Suprapubic skin (tissue), 4 donors: ENCODE data around the gene EEF1AKMT3. TPM values are rescaled to one million over a fixed set of nuclear protein-coding genes. Genes with fewer than 3 reads are reported as not detected.
A peak's percentile ranks its signal among the peaks of the same experiment; 100 is the strongest.

ENCODE experiments used
- DNase-seq, 2 donors: peaks; one replicate each; pipeline ENCODE4 v3.0.0-alpha.2; 2019; ENCODE audit warnings: low spot score in 2 of 2
- H3K27ac ChIP-seq: fragments of 200-600 bp; sonication (generic); one replicate; pipeline ENCODE4 v1.5.1; 2019
- H3K27me3 ChIP-seq: fragments of 200-600 bp; sonication (generic); one replicate; pipeline ENCODE4 v1.5.1; 2019
- H3K36me3 ChIP-seq: fragments of 200-600 bp; sonication (generic); one replicate; pipeline ENCODE4 v1.5.1; 2019
- H3K4me1 ChIP-seq: fragments of 200-600 bp; sonication (generic); one replicate; pipeline ENCODE4 v1.5.1; 2019
- H3K4me3 ChIP-seq: fragments of 200-600 bp; sonication (generic); one replicate; pipeline ENCODE4 v1.5.1; 2019; ENCODE audit warnings: mild to moderate bottlenecking
- H3K9me3 ChIP-seq: fragments of 200-600 bp; sonication (generic); one replicate; pipeline ENCODE4 v1.5.1; 2019
- EP300 ChIP-seq: sonication (generic); formaldehyde crosslinking; IDR thresholded peaks from one replicate; pipeline ENCODE4 v1.6.1; 2017; ENCODE audit warnings: antibody characterized with exemption
- POLR2A ChIP-seq, 2 donors: fragments of 450-650 bp; IDR thresholded peaks; one replicate each; pipeline ENCODE4 v1.6.1; 2017; ENCODE audit warnings: antibody characterized with exemption in 2 of 2, mild to moderate bottlenecking in 2 of 2, moderate library complexity in 2 of 2
- POLR2AphosphoS5 ChIP-seq, 3 donors: sonication (generic); formaldehyde crosslinking; IDR thresholded peaks; one replicate each; pipeline ENCODE4 v1.6.1; 2017; ENCODE audit warnings: antibody characterized with exemption in 3 of 3
- WGBS: methylation state at CpG from one replicate; pipeline ENCODE4 v1.1.5; 2018; 5-methylcytosine and 5-hydroxymethylcytosine counted together
- total RNA-seq, 4 donors: library from RNA; depleted of rRNA; stranded (reverse); fragments of >200 nt; gene quantifications; one replicate each; pipeline ENCODE4 v1.1.0, GENCODE V29; 2016
- TF ChIP-seq, protein P1 (sequence below), 2 donors: fragments of 200-600 bp in 1 of 2; fragments of 450-650 bp in 1 of 2; sonication (generic) in 1 of 2; IDR thresholded peaks; one replicate each; pipeline ENCODE4 v1.5.1; 2016 to 2019; ENCODE audit warnings: antibody characterized with exemption in 2 of 2, mild to moderate bottlenecking in 1 of 2, moderate library complexity in 1 of 2

The EEF1AKMT3 gene
- total RNA-seq: 10 to 100 TPM in 3 of 4 donors, 1 to 10 TPM in 1; 8.7 to 13.7 (median 11.3) TPM

GRCh38 chr12:57772429-57773322 is at the start of gene EEF1AKMT3:
EEF1AKMT3 (plus strand) TSS chr12:57772614; CDS start chr12:57772725, 111 bp downstream.
- H3K27ac ChIP-seq: peak within 1 kb of the TSS; percentile 85
- no peaks in the 10 kb centered on the region for H3K27me3 ChIP-seq
- H3K9me3 ChIP-seq: no peaks in the 10 kb centered on the region
- 1% methylated on average over 43 of the region's 67 CpGs for WGBS
- H3K4me1 ChIP-seq: peaks cover 22% of the 10 kb centered on the region
- H3K4me3 ChIP-seq: peak within 1 kb of the TSS; percentile 79
- no peak for TF ChIP-seq POLR2A (IDR thresholded peaks at IDR 0.05)
- TF ChIP-seq POLR2AphosphoS5 (IDR thresholded peaks at IDR 0.05): no peak
- TF ChIP-seq, protein P1, sequence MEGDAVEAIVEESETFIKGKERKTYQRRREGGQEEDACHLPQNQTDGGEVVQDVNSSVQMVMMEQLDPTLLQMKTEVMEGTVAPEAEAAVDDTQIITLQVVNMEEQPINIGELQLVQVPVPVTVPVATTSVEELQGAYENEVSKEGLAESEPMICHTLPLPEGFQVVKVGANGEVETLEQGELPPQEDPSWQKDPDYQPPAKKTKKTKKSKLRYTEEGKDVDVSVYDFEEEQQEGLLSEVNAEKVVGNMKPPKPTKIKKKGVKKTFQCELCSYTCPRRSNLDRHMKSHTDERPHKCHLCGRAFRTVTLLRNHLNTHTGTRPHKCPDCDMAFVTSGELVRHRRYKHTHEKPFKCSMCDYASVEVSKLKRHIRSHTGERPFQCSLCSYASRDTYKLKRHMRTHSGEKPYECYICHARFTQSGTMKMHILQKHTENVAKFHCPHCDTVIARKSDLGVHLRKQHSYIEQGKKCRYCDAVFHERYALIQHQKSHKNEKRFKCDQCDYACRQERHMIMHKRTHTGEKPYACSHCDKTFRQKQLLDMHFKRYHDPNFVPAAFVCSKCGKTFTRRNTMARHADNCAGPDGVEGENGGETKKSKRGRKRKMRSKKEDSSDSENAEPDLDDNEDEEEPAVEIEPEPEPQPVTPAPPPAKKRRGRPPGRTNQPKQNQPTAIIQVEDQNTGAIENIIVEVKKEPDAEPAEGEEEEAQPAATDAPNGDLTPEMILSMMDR (IDR thresholded peaks at IDR 0.05): no peak
- no peak for TF ChIP-seq EP300
- peak; percentile 80 to 89 for DNase-seq
- peaks cover 25% of the 10 kb centered on the region for H3K36me3 ChIP-seq

DNA sequence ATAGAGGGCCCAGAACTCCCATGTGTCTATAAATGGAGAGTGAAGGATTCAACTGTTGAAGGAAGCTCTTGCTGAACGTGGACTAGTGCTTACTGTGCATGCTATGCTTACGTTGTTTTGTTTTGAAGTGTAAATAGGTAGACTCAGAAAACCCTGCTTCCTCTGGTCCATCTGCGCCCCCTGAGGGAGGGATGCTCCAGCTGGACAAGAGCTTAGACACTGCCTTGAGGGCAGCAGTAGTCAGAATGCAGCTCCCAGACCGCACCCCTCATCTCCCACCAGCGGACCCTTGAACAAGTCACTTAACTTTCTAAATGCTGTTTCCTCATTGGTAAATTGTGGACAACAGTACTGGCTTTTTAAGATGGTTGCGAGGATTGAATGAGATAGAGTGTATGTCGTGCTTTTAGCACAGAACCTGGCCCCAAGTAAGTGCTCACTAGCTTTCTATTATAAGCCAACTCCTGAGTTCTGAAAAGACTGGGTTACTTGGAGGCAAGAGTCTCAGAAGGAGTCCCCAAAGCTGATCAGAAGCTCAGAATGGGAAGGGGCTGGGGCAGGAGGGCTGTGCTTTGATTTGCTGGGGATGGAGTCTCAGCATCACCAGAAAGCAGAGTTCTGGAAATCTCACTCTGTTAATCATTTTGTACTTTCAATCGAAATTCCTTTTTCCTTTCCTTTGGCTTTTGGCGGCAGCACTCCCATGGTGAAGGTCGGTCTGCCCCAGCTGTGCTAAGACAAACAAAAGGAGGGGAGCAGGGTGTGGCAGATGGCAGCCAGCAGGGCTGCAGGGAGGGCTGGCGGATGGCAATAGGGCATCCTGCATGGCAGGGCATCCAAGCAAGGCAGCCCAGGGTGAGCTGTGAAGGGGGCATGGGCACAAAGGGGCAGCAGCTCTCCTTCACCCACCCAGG is 49.4 kb upstream of the EEF1AKMT3 start:
- TF ChIP-seq POLR2A (IDR thresholded peaks at IDR 0.05) (no peak), EP300 (no peak), POLR2AphosphoS5 (IDR thresholded peaks at IDR 0.05) (no peak)
- TF ChIP-seq, protein P1 (IDR thresholded peaks at IDR 0.05): no peak
- no peak for DNase-seq
- H3K36me3 ChIP-seq: peaks cover 41% of the 10 kb centered on the region
- no peaks in the 10 kb centered on the region for H3K9me3 ChIP-seq
- H3K4me3 ChIP-seq: no peak overlapping the region
- H3K27me3 ChIP-seq: no peaks in the 10 kb centered on the region
- H3K4me1 ChIP-seq: peaks cover 25% of the 10 kb centered on the region
- no peak overlapping the region for H3K27ac ChIP-seq
- 56% methylated on average over 11 of the region's 11 CpGs for WGBS

DNA sequence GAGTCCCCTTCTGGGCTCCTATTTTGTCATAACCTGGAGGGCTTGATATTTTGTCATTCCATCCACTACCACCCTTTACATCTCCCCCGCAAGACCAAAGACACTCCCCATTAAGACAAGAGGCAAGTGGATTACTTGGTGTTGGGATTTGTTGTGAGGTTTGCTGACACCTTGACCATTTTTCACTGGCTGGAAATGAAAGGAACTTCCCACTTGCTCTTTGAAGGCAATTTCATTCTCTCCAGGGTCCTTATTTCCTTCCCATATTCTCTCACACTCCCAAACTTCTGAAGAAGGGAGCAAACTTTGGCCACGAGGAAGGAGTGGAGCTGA is 48.8 kb upstream of the EEF1AKMT3 start:
- WGBS: 66% methylated on average over 2 of the region's 2 CpGs
- TF ChIP-seq POLR2A (IDR thresholded peaks at IDR 0.05) (no peak), POLR2AphosphoS5 (IDR thresholded peaks at IDR 0.05) (no peak), EP300 (no peak)
- TF ChIP-seq, protein P1 (IDR thresholded peaks at IDR 0.05): no peak
- H3K27ac ChIP-seq: no peak overlapping the region
- no peak for DNase-seq
- H3K4me1 ChIP-seq: peaks cover 27% of the 10 kb centered on the region
- no peaks in the 10 kb centered on the region for H3K27me3 ChIP-seq
- H3K9me3 ChIP-seq: no peaks in the 10 kb centered on the region
- no peak overlapping the region for H3K4me3 ChIP-seq
- H3K36me3 ChIP-seq: peaks cover 35% of the 10 kb centered on the region

DNA sequence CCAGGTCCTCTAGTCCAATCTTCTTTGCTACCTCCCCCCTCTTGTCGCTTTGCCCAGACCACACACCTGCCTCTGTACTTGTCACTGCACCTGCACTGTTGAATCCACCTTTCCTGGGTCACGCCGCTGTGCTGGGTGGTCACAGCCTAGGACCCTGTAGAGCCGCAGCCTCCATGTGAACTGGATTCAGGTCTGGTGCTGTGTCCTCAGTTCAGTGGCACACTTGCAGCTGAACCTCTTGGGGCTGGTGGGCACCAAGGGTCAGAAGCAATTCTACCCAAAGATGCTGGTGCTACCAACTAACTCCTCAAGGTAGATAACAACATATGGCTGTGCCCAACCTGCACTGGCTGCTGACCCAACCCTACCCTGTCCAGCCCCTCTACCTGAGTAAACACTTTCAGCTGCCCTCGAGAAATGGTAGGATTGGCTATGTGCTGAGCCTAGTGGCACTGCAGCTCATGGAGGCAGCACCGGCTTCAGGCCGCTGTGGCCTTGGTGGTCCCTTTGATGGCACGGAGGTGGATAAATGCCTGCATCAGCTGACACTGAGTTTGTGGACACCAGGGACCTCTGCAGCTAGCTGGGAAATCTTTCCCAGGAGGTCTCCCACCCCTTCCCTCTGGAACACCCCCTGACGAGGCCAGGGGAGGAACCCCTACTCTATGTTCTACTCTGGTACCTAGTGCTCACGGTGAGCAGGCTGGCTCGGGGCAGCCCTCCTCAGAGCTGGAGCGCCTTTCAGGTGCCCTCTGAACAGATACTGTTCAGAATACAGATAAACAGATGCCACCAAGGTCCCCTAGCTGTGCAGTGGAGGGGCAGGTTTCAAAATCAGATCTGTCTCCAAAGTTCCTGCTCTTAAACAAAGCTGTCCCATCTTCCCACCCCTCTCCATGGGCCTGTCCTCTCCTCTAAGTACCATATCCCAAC is 48.1 kb upstream of the EEF1AKMT3 start:
- TF ChIP-seq POLR2AphosphoS5 (IDR thresholded peaks at IDR 0.05) (no peak), EP300 (no peak), POLR2A (IDR thresholded peaks at IDR 0.05) (no peak)
- TF ChIP-seq, protein P1 (IDR thresholded peaks at IDR 0.05): no peak
- Histone ChIP-seq H3K4me3 (no peak overlapping the region), H3K4me1 (peaks cover 27% of the 10 kb centered on the region), H3K9me3 (no peaks in the 10 kb centered on the region), H3K36me3 (peaks cover 29% of the 10 kb centered on the region), H3K27ac (no peak overlapping the region), H3K27me3 (no peaks in the 10 kb centered on the region)
- DNase-seq: no peak
- 78% methylated on average over 8 of the region's 12 CpGs for WGBS
